Activated CD8-positive, alpha-beta T cell treated with anti-CD3 and anti-CD28 coated beads for 36 hours (primary cell): Measurements from ENCODE around the gene RAPGEF3. TPM values are rescaled to one million over a fixed set of nuclear protein-coding genes. Genes with fewer than 3 reads are reported as not detected.

Experiments
- ATAC-seq: fragments of 200-7000 bp; cut with Tn5 transposase; one replicate; pipeline ENCODE4 v1.10.0; 2021; ENCODE audit warnings: mild to moderate bottlenecking, moderate library complexity
- CTCF ChIA-PET: fragments of 350-600 bp; sonication (Branson Sonifier 250); formaldehyde crosslinking; loops from one replicate; lab custom pipeline; 2021; ENCODE audit warnings: antibody characterized with exemption; lab: Charles Lee
- POLR2A ChIA-PET: fragments of 350-600 bp; sonication (Branson Sonifier 250); formaldehyde crosslinking; loops from one replicate; lab custom pipeline; 2021; ENCODE audit warnings: antibody characterized with exemption; lab: Charles Lee
- DNase-seq: peaks from one replicate; pipeline ENCODE4 v3.0.0-alpha.2; 2020
- H3K27ac Mint-ChIP-seq: one replicate; pipeline ENCODE4 v1.8.0; 2021; ENCODE audit warnings: mild to moderate bottlenecking, mixed read lengths
- H3K27me3 Mint-ChIP-seq: one replicate; pipeline ENCODE4 v1.8.0; 2021; ENCODE audit warnings: mixed read lengths
- H3K36me3 Mint-ChIP-seq: one replicate; pipeline ENCODE4 v1.8.0; 2021; ENCODE audit warnings: low read depth, mixed read lengths
- H3K4me1 Mint-ChIP-seq: one replicate; pipeline ENCODE4 v1.8.0; 2021; ENCODE audit warnings: low read depth, mixed read lengths
- H3K4me3 Mint-ChIP-seq: one replicate; pipeline ENCODE4 v1.8.0; 2021; ENCODE audit warnings: mild to moderate bottlenecking, moderate library complexity, mixed read lengths
- H3K9me3 Mint-ChIP-seq: one replicate; pipeline ENCODE4 v1.8.0; 2021; ENCODE audit warnings: mixed read lengths
- intact Hi-C: fragments of 100-400 bp; cut with micrococcal nuclease; formaldehyde crosslinking; loops from one replicate; pipeline ENCODE4 v1.10.0; 2022
- total RNA-seq, 2 experiments: library from RNA; stranded (reverse); gene quantifications; one replicate each; pipeline ENCODE4 v1.2.3, GENCODE V29; 2021
- TF ChIP-seq, protein P1 (sequence below): fragments of 200-600 bp; IDR thresholded peaks from one replicate; pipeline ENCODE4 v1.8.0; 2022; ENCODE audit warnings: antibody characterized with exemption, mild to moderate bottlenecking

The RAPGEF3 gene
- total RNA-seq, 2 experiments from 2014 or later: 0.56 to 0.58 TPM

DNA sequence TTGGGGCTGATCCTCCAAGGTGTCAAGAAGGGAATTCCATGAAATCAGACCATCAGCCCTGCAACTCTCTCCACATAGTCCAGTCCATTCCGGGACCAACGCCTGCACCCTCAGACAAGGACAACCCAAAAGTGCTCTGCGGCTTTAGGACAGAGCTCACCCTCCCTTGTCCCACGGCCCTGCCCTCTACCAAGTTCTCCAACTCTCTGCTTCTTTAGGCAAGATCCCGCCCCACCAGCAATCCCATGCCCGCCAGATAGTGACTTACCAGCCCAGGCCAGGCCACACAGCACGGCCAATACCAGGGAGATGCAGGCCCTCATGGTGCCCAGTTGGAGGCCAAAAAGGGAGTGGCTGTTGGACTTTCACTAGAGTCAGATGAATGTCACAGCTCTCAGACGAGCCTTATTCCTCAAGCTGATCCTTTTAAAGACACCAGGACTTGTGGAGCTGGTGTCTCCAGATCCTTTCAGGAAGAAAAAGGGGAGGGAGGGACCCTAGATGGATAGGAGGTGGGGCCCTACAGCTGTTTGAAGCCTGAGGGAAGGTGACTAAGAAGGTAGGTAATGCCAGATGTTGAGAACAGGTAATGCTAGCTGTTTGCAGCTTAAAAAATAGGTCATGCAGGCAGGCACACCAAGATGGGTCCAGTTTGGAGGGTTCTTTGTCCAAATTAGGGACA lies 33.4 kb downstream of the RAPGEF3 start, which contains the start of gene ENDOU:
Gene ENDOU, minus strand, starts transcription at position 400 of the 682 bp plus-strand sequence. Its CDS starts 77 bp downstream, at position 323.
- H3K4me1 Mint-ChIP-seq: peaks cover 21% of the 10 kb centered on the region
- intact Hi-C loops: no loop called here

DNA sequence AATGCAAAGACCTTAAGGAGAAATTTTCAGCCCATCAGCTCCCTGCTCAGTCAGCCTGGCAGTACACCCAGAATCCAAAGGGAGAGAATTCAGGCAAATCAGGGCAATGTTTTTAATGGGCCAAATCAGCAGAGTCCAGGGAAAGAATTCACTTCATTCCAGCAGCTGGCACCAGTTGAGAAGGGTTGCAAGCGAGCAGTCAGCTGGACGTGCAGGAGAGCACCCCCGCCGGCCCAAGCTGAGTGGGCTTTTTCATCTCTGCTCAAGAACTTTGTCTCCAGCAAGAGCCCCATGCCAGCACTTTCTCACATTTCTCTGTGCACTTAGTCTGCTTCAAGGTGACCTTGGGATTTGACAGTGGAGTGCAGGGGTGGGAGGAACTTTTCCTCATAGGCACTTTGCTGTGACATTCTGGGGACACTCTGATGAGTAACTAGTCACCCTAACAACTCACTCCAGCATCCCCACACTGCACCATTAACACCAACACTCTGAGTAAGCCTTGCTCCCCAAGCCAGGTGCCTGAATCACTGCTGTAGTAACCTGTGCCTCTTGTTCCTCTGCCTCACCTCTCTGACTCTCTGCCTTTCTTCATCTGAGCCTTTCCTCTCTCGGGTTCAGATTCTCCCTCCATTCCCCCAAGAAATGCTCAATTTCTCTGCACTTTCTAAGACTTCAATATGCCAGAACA lies 35.6 kb downstream of the RAPGEF3 start:
- ChIA-PET POLR2A (interaction anchor here (2.0 to 2.1 kb wide), 2 partner anchors 16 to 32 kb away, joined by 4 to 5 read pairs; no protein-coding TSS in a partner anchor), CTCF (interaction anchor here (1.0 to 7.9 kb wide), 6 partner anchors 9 to 115 kb away, joined by 3 to 92 read pairs (median 10); no protein-coding TSS in a partner anchor)
- Mint-ChIP-seq H3K27me3 (no peaks in the 10 kb centered on the region), H3K4me3 (no peak overlapping the region), H3K36me3 (peaks cover 5% of the 10 kb centered on the region), H3K4me1 (peaks cover 22% of the 10 kb centered on the region), H3K27ac (no peak overlapping the region), H3K9me3 (no peaks in the 10 kb centered on the region)
- no peak for DNase-seq
- no peak for ATAC-seq
- intact Hi-C loops: no loop called here
- TF ChIP-seq, protein P1, sequence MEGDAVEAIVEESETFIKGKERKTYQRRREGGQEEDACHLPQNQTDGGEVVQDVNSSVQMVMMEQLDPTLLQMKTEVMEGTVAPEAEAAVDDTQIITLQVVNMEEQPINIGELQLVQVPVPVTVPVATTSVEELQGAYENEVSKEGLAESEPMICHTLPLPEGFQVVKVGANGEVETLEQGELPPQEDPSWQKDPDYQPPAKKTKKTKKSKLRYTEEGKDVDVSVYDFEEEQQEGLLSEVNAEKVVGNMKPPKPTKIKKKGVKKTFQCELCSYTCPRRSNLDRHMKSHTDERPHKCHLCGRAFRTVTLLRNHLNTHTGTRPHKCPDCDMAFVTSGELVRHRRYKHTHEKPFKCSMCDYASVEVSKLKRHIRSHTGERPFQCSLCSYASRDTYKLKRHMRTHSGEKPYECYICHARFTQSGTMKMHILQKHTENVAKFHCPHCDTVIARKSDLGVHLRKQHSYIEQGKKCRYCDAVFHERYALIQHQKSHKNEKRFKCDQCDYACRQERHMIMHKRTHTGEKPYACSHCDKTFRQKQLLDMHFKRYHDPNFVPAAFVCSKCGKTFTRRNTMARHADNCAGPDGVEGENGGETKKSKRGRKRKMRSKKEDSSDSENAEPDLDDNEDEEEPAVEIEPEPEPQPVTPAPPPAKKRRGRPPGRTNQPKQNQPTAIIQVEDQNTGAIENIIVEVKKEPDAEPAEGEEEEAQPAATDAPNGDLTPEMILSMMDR: no peak

More for the DNA sequence above, 33.4 kb downstream of the RAPGEF3 start, which contains the start of gene ENDOU:
- CTCF ChIA-PET: interaction anchor here (0.8 to 7.9 kb wide), 10 partner anchors 10 to 113 kb away, joined by 3 to 92 read pairs (median 5); no protein-coding TSS in a partner anchor
- H3K4me3 Mint-ChIP-seq: no peak within 1 kb of the TSS
- POLR2A ChIA-PET: interaction anchor here (1.0 to 2.1 kb wide), 6 partner anchors 11 to 108 kb away, joined by 3 to 5 read pairs (median 3); no protein-coding TSS in a partner anchor
- DNase-seq: no peak
- H3K9me3 Mint-ChIP-seq: no peaks in the 10 kb centered on the region
- H3K36me3 Mint-ChIP-seq: peaks cover 3% of the 10 kb centered on the region
- no peak within 1 kb of the TSS for H3K27ac Mint-ChIP-seq
- H3K27me3 Mint-ChIP-seq: no peaks in the 10 kb centered on the region
- TF ChIP-seq, protein P1: no peak
- no peak for ATAC-seq

DNA sequence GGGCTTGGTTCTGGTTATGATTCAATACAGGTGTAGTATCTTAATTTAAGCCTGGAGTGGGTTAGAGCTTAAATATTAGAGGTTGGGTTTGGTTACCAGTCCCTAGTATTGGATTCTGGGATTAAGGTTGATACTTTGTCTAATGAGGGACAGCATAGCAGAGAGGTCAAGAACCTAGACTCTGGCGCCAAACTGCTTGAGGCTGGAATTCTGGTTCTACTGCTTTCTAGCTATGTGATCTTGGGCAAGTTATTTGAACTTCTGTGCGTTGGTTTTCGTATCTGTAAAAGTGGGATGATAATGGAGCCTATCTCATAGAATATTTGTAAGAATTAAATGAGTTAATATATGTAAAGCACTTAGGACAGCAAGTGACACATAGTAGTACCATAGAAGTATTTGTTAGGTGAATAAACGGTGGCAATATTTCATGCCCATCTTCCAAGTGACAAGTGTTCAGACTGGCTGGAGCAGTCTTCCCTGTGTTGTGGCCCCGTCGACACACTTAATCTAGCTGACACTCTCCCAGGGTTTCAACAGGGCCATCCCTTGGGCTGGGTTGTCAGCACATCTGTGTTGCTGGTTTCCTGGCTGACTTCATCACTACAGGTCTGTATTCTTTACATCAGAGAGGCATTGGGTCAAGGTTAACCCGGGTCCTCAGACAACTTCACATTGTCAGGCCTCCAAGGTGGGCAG lies 36.4 kb downstream of the RAPGEF3 start:
- DNase-seq (no peak), ATAC-seq (no peak)
- H3K4me3 Mint-ChIP-seq: no peak overlapping the region
- intact Hi-C loops: no loop called here
- H3K27me3 Mint-ChIP-seq: no peaks in the 10 kb centered on the region
- H3K36me3 Mint-ChIP-seq: peaks cover 5% of the 10 kb centered on the region
- H3K9me3 Mint-ChIP-seq: no peaks in the 10 kb centered on the region
- TF ChIP-seq, protein P1: no peak
- POLR2A ChIA-PET: interaction anchor here (2.0 kb wide), 1 partner anchor 33 kb away, joined by 4 read pairs; no protein-coding TSS in a partner anchor
- CTCF ChIA-PET: interaction anchor here (0.5 to 7.9 kb wide), 5 partner anchors 9 to 116 kb away, joined by 3 to 92 read pairs (median 4); no protein-coding TSS in a partner anchor
- H3K4me1 Mint-ChIP-seq: peaks cover 30% of the 10 kb centered on the region
- no peak overlapping the region for H3K27ac Mint-ChIP-seq

DNA sequence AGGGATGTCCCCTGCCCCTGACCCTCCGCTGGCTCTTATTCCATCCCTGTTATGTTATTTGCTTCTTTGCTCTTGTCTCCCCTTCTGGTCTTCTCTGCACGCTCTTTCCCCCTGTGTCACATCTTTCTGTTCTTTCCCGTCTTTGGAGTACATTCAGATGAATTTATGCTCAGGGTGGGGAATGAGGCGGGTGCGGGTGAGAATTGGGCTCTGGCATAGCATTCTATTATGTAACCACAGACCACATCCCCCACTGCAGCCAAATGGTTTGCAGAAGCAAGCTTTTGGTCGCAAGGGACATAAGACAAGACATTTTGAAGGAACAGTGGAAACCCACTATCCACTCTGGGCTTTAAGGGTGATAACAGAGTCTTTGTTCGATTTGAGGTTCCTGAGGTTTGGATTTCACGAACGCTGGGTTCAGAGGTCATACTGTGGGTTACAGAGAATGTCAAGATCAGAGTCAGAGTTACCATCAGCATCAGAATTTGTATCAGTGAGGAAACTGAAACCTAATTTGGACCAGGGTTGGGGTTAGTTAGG lies 37.2 kb downstream of the RAPGEF3 start:
- H3K4me3 Mint-ChIP-seq: no peak overlapping the region
- DNase-seq (peak; percentile 49), ATAC-seq (peak; percentile 42)
- peak overlapping the region; percentile 35 for H3K27ac Mint-ChIP-seq
- no peaks in the 10 kb centered on the region for H3K9me3 Mint-ChIP-seq
- H3K27me3 Mint-ChIP-seq: no peaks in the 10 kb centered on the region
- TF ChIP-seq, protein P1: no peak
- intact Hi-C loops: no loop called here
- peaks cover 5% of the 10 kb centered on the region for H3K36me3 Mint-ChIP-seq
- H3K4me1 Mint-ChIP-seq: peaks cover 33% of the 10 kb centered on the region
- ChIA-PET CTCF (interaction anchor here (0.5 to 7.9 kb wide), 4 partner anchors 10 to 56 kb away, joined by 3 to 92 read pairs (median 12); no protein-coding TSS in a partner anchor), POLR2A (interaction anchor here (0.6 to 2.0 kb wide), 2 partner anchors 15 to 33 kb away, joined by 3 to 4 read pairs; partner anchors contain the start of gene RPAP3)
